Astrocyte of the hippocampus (primary cell): ENCODE measurements around the gene IMPG2.

Source experiments
- DNase-seq: peaks from one replicate; pipeline ENCODE4 v3.0.0; 2011; ENCODE audit warnings: low read depth, low spot score

IMPG2 gene

GRCh38 chr3:101273608-101274007 lies 46.8 kb downstream of the IMPG2 start:
- no peak for DNase-seq

- no peak for DNase-seq
Measured at GRCh38 chr3:101273156-101273555, 47.2 kb downstream of the IMPG2 start.

GRCh38 chr3:101271728-101272127 lies 48.6 kb downstream of the IMPG2 start:
- DNase-seq: no peak

GRCh38 chr3:101270149-101270548 lies 50.2 kb downstream of the IMPG2 start:
- DNase-seq: peak; percentile 8

GRCh38 chr3:101268971-101269671 lies 51.3 kb downstream of the IMPG2 start:
- no peak for DNase-seq

- no peak for DNase-seq
Measured at GRCh38 chr3:101268141-101268540, 52.2 kb downstream of the IMPG2 start.

GRCh38 chr3:101266566-101266965 lies 53.8 kb downstream of the IMPG2 start:
- no peak for DNase-seq

- no peak for DNase-seq
Measured at GRCh38 chr3:101266071-101266470, 54.3 kb downstream of the IMPG2 start.

GRCh38 chr3:101262393-101263240 lies 57.8 kb downstream of the IMPG2 start:
- no peak for DNase-seq

- DNase-seq: peak; percentile 63
Measured at GRCh38 chr3:101261506-101261905, 58.9 kb downstream of the IMPG2 start.

GRCh38 chr3:101259485-101260341 lies 60.7 kb downstream of the IMPG2 start:
- no peak for DNase-seq

- DNase-seq: no peak
Measured at GRCh38 chr3:101256511-101256910, 63.9 kb downstream of the IMPG2 start.

GRCh38 chr3:101255441-101255840 lies 64.9 kb downstream of the IMPG2 start:
- DNase-seq: no peak

- DNase-seq: no peak
Measured at GRCh38 chr3:101253396-101253795, 67.0 kb downstream of the IMPG2 start.

GRCh38 chr3:101252945-101253344 lies 67.4 kb downstream of the IMPG2 start:
- no peak for DNase-seq

GRCh38 chr3:101252307-101252706 lies 68.1 kb downstream of the IMPG2 start:
- DNase-seq: no peak

GRCh38 chr3:101251441-101251840 lies 68.9 kb downstream of the IMPG2 start:
- DNase-seq: no peak

- no peak for DNase-seq
Measured at GRCh38 chr3:101249522-101249921, 70.9 kb downstream of the IMPG2 start.

- no peak for DNase-seq
Measured at GRCh38 chr3:101248736-101249135, 71.6 kb downstream of the IMPG2 start.

- DNase-seq: no peak
Measured at GRCh38 chr3:101244212-101244575, 76.2 kb downstream of the IMPG2 start.

GRCh38 chr3:101243285-101244211 lies 76.8 kb downstream of the IMPG2 start:
- DNase-seq: no peak
